ENCODE results near the gene HECW1. TPM values are rescaled to one million over a fixed set of nuclear protein-coding genes. Genes with fewer than 3 reads are reported as not detected.
"Not testable (repeated sequence)": the region's sequence is repeated elsewhere in the genome, so short reads cannot be mapped to it uniquely, and the experiment has no call there.

The HECW1 gene
- total RNA-seq, 2 experiments from 2014 or later = not detected

GRCh38 chr7:43199371-43200160, 87.1 kb downstream of the HECW1 start:
- H3K36me3 Mint-ChIP-seq = no peaks in the 10 kb centered on the region
- H3K27me3 Mint-ChIP-seq = peaks cover 10% of the 10 kb centered on the region
- no peak for DNase-seq
- no peak overlapping the region for H3K27ac Mint-ChIP-seq
- intact Hi-C loops (cut with micrococcal nuclease) = no loop called here
- ChIA-PET POLR2A (no interaction called here), CTCF (no interaction called here)
- H3K4me3 Mint-ChIP-seq = no peak overlapping the region
- H3K9me3 Mint-ChIP-seq = no peaks in the 10 kb centered on the region
- no peaks in the 10 kb centered on the region for H3K4me1 Mint-ChIP-seq (ENCODE audit: low read depth)

- no peaks in the 10 kb centered on the region for H3K36me3 Mint-ChIP-seq
- no peaks in the 10 kb centered on the region for H3K9me3 Mint-ChIP-seq
- no peak overlapping the region for H3K4me3 Mint-ChIP-seq
- no peak for DNase-seq
- CTCF ChIA-PET = no interaction called here
- POLR2A ChIA-PET = no interaction called here
- intact Hi-C loops (cut with micrococcal nuclease) = no loop called here
- H3K4me1 Mint-ChIP-seq (ENCODE audit: low read depth) = no peaks in the 10 kb centered on the region
- no peak overlapping the region for H3K27ac Mint-ChIP-seq
- H3K27me3 Mint-ChIP-seq = peaks cover 11% of the 10 kb centered on the region
Observed at GRCh38 chr7:43201912-43202311, 89.5 kb downstream of the HECW1 start.

- Mint-ChIP-seq H3K4me1 (ENCODE audit: low read depth) (no peaks in the 10 kb centered on the region), H3K27me3 (peaks cover 11% of the 10 kb centered on the region), H3K4me3 (no peak overlapping the region), H3K9me3 (no peaks in the 10 kb centered on the region), H3K27ac (no peak overlapping the region), H3K36me3 (no peaks in the 10 kb centered on the region)
- ChIA-PET POLR2A (no interaction called here), CTCF (no interaction called here)
- DNase-seq = no peak
- intact Hi-C loops (cut with micrococcal nuclease) = no loop called here
Observed at GRCh38 chr7:43204081-43204480, 91.6 kb downstream of the HECW1 start.

- peaks cover 9% of the 10 kb centered on the region for H3K27me3 Mint-ChIP-seq
- no peak overlapping the region for H3K27ac Mint-ChIP-seq
- H3K9me3 Mint-ChIP-seq = no peaks in the 10 kb centered on the region
- intact Hi-C loops (cut with micrococcal nuclease) = no loop called here
- no peak overlapping the region for H3K4me3 Mint-ChIP-seq
- CTCF ChIA-PET = interaction anchor here (1.0 kb wide), 1 partner anchor 264 kb away, joined by 3 read pairs; no protein-coding TSS in a partner anchor
- H3K36me3 Mint-ChIP-seq = no peaks in the 10 kb centered on the region
- POLR2A ChIA-PET = no interaction called here
- no peak for DNase-seq
- H3K4me1 Mint-ChIP-seq (ENCODE audit: low read depth) = no peaks in the 10 kb centered on the region
Observed at GRCh38 chr7:43205171-43205795, 92.8 kb downstream of the HECW1 start.

GRCh38 chr7:43208242-43208641, 95.8 kb downstream of the HECW1 start:
- Mint-ChIP-seq H3K4me1 (ENCODE audit: low read depth) (no peaks in the 10 kb centered on the region), H3K27ac (no peak overlapping the region), H3K27me3 (peaks cover 7% of the 10 kb centered on the region), H3K36me3 (no peaks in the 10 kb centered on the region), H3K4me3 (no peak overlapping the region), H3K9me3 (no peaks in the 10 kb centered on the region)
- POLR2A ChIA-PET = no interaction called here
- intact Hi-C loops (cut with micrococcal nuclease) = no loop called here
- DNase-seq = no peak
- CTCF ChIA-PET = no interaction called here

GRCh38 chr7:43210539-43210938, 98.1 kb downstream of the HECW1 start:
- intact Hi-C loops (cut with micrococcal nuclease); H3K9me3 Mint-ChIP-seq; H3K36me3 Mint-ChIP-seq; CTCF ChIA-PET; DNase-seq; H3K4me1 Mint-ChIP-seq (ENCODE audit: low read depth); H3K27ac Mint-ChIP-seq; H3K4me3 Mint-ChIP-seq; H3K27me3 Mint-ChIP-seq; POLR2A ChIA-PET: not testable (repeated sequence)

GRCh38 chr7:43211286-43211685, 98.8 kb downstream of the HECW1 start:
- H3K27me3 Mint-ChIP-seq = peaks cover 8% of the 10 kb centered on the region
- CTCF ChIA-PET = no interaction called here

GRCh38 chr7:43211693-43212092, 99.2 kb downstream of the HECW1 start:
- H3K27ac Mint-ChIP-seq = no peak overlapping the region
- no peaks in the 10 kb centered on the region for H3K36me3 Mint-ChIP-seq
- ChIA-PET CTCF (no interaction called here), POLR2A (no interaction called here)
- peaks cover 6% of the 10 kb centered on the region for H3K27me3 Mint-ChIP-seq
- no peaks in the 10 kb centered on the region for H3K9me3 Mint-ChIP-seq
- no peak for DNase-seq
- H3K4me1 Mint-ChIP-seq (ENCODE audit: low read depth) = no peaks in the 10 kb centered on the region
- no peak overlapping the region for H3K4me3 Mint-ChIP-seq
- intact Hi-C loops (cut with micrococcal nuclease) = no loop called here

More at GRCh38 chr7:43211286-43211685, 98.8 kb downstream of the HECW1 start:
- Mint-ChIP-seq H3K9me3 (no peaks in the 10 kb centered on the region), H3K36me3 (no peaks in the 10 kb centered on the region), H3K27ac (no peak overlapping the region), H3K4me3 (no peak overlapping the region), H3K4me1 (ENCODE audit: low read depth) (no peaks in the 10 kb centered on the region)
- intact Hi-C loops (cut with micrococcal nuclease) = no loop called here
- no peak for DNase-seq
- POLR2A ChIA-PET = no interaction called here

- Mint-ChIP-seq H3K27me3 (peaks cover 9% of the 10 kb centered on the region), H3K9me3 (no peaks in the 10 kb centered on the region), H3K27ac (no peak overlapping the region), H3K4me1 (ENCODE audit: low read depth) (no peaks in the 10 kb centered on the region), H3K4me3 (no peak overlapping the region), H3K36me3 (no peaks in the 10 kb centered on the region)
- intact Hi-C loops (cut with micrococcal nuclease) = no loop called here
- ChIA-PET CTCF (no interaction called here), POLR2A (no interaction called here)
- no peak for DNase-seq
Observed at GRCh38 chr7:43212921-43213320, 100.5 kb downstream of the HECW1 start.

- intact Hi-C loops (cut with micrococcal nuclease) = no loop called here
- no peak overlapping the region for H3K27ac Mint-ChIP-seq
- CTCF ChIA-PET = no interaction called here
- H3K36me3 Mint-ChIP-seq = no peaks in the 10 kb centered on the region
- POLR2A ChIA-PET = no interaction called here
- H3K4me3 Mint-ChIP-seq = no peak overlapping the region
- DNase-seq = no peak
- H3K9me3 Mint-ChIP-seq = no peaks in the 10 kb centered on the region
- H3K27me3 Mint-ChIP-seq = peaks cover 16% of the 10 kb centered on the region
- H3K4me1 Mint-ChIP-seq (ENCODE audit: low read depth) = no peaks in the 10 kb centered on the region
Observed at GRCh38 chr7:43215061-43215460, 102.6 kb downstream of the HECW1 start.

GRCh38 chr7:43217055-43217454, 104.6 kb downstream of the HECW1 start:
- Mint-ChIP-seq H3K36me3 (no peaks in the 10 kb centered on the region), H3K27ac (no peak overlapping the region)

GRCh38 chr7:43218901-43219300, 106.5 kb downstream of the HECW1 start:
- intact Hi-C loops (cut with micrococcal nuclease); H3K4me3 Mint-ChIP-seq; DNase-seq; CTCF ChIA-PET; H3K36me3 Mint-ChIP-seq; POLR2A ChIA-PET; H3K9me3 Mint-ChIP-seq; H3K27ac Mint-ChIP-seq; H3K4me1 Mint-ChIP-seq (ENCODE audit: low read depth): not testable (repeated sequence)
- H3K27me3 Mint-ChIP-seq = peaks cover 12% of the 10 kb centered on the region

More at GRCh38 chr7:43217055-43217454, 104.6 kb downstream of the HECW1 start:
- no peaks in the 10 kb centered on the region for H3K4me1 Mint-ChIP-seq (ENCODE audit: low read depth)
- intact Hi-C loops (cut with micrococcal nuclease) = no loop called here
- no peaks in the 10 kb centered on the region for H3K9me3 Mint-ChIP-seq
- CTCF ChIA-PET = interaction anchor here (1.3 kb wide), 1 partner anchor 18 kb away, joined by 3 read pairs; no protein-coding TSS in a partner anchor
- H3K27me3 Mint-ChIP-seq = peaks cover 15% of the 10 kb centered on the region
- no peak for DNase-seq
- POLR2A ChIA-PET = no interaction called here
- no peak overlapping the region for H3K4me3 Mint-ChIP-seq

- DNase-seq = no peak
- Mint-ChIP-seq H3K4me3 (no peak overlapping the region), H3K9me3 (no peaks in the 10 kb centered on the region), H3K4me1 (ENCODE audit: low read depth) (no peaks in the 10 kb centered on the region), H3K27ac (no peak overlapping the region), H3K27me3 (peaks cover 10% of the 10 kb centered on the region), H3K36me3 (no peaks in the 10 kb centered on the region)
- intact Hi-C loops (cut with micrococcal nuclease) = no loop called here
- POLR2A ChIA-PET = no interaction called here
- CTCF ChIA-PET = no interaction called here
Observed at GRCh38 chr7:43220250-43220649, 107.8 kb downstream of the HECW1 start.
